Colon (tissue), 2 donors: ENCODE measurements around the gene TMEM106C.

ENCODE experiments used
- FAIRE-seq: peaks from 2 replicates; lab custom pipeline; 2012; peaks lifted over from hg19 to GRCh38; lab: Jason Lieb, UNC
- donor health status: control.
- donor health status: control.

TMEM106C gene

GRCh38 chr12:48016373-48017020 lies 53.1 kb downstream of the TMEM106C start:
- FAIRE-seq = no peak

GRCh38 chr12:48017496-48017895 lies 54.1 kb downstream of the TMEM106C start:
- FAIRE-seq = no peak

GRCh38 chr12:48017921-48018617 lies 54.7 kb downstream of the TMEM106C start:
- no peak for FAIRE-seq
